B cell (primary cell): Measurements from ENCODE around the gene KCNJ18. TPM values are rescaled to one million over a fixed set of nuclear protein-coding genes. Genes with fewer than 3 reads are reported as not detected.
"Not testable (repeated sequence)": the region's sequence is repeated elsewhere in the genome, so short reads cannot be mapped to it uniquely, and the experiment has no call there.

Experiments
- ATAC-seq: fragments of 200-7000 bp; cut with Tn5 transposase; one replicate; pipeline ENCODE4 v1.10.0; 2021; ENCODE audit warnings: low read depth, mild to moderate bottlenecking, moderate number of reproducible peaks, moderate library complexity
- CTCF ChIA-PET: fragments of 350-600 bp; sonication (Branson Sonifier 250); formaldehyde crosslinking; loops from one replicate; lab custom pipeline; 2021; ENCODE audit warnings: antibody characterized with exemption, inconsistent platforms; lab: Charles Lee
- POLR2A ChIA-PET: fragments of 350-600 bp; sonication (Branson Sonifier 250); formaldehyde crosslinking; loops from one replicate; lab custom pipeline; 2021; ENCODE audit warnings: antibody characterized with exemption; lab: Charles Lee
- DNase-seq: peaks from one replicate; pipeline ENCODE4 v3.0.0; 2013
- H2AFZ ChIP-seq: 2 replicates; pipeline ENCODE4 v1.6.1; 2012; ENCODE audit warnings: mild to moderate bottlenecking, low read depth, low read length; ENCODE audit not compliant: insufficient read depth, poor library complexity, severe bottlenecking
- H3K27ac ChIP-seq, 2 donors: 1 replicate in 1 of 2; 2 replicates in 1 of 2; pipeline ENCODE4 v1.5.1; 2012 to 2013; ENCODE audit warnings: low read length in 2 of 2, mild to moderate bottlenecking in 2 of 2, moderate library complexity in 1 of 2
- H3K27me3 ChIP-seq, 4 experiments: fragments of 200-600 bp in 1 of 4; sonication (generic) in 1 of 4; replicated peaks in 1 of 4; 1 replicate in 2 of 4; 2 replicates in 2 of 4; pipeline versions ENCODE4 v1.6.1 to v1.7.0; 2013 to 2016; ENCODE audit warnings: low read length in 3 of 4, mild to moderate bottlenecking in 2 of 4, mixed read lengths in 1 of 4, moderate library complexity in 1 of 4; ENCODE audit not compliant: insufficient read depth in 4 of 4, control insufficient read depth in 3 of 4; ENCODE audit errors: control extremely low read depth in 1 of 4
- H3K36me3 ChIP-seq, 2 experiments: replicated peaks in 1 of 2; 1 replicate in 1 of 2; 2 replicates in 1 of 2; pipeline versions ENCODE4 v1.6.1 to v1.7.1; 2013; ENCODE audit warnings: low read length in 1 of 2; ENCODE audit not compliant: insufficient read depth in 2 of 2, control insufficient read depth in 1 of 2; ENCODE audit errors: control extremely low read depth in 1 of 2, extremely low read depth in 1 of 2
- H3K4me1 ChIP-seq, 2 donors: fragments of 200-600 bp in 1 of 2; sonication (generic) in 1 of 2; 1 replicate in 1 of 2; 2 replicates in 1 of 2; pipeline versions ENCODE4 v1.5.1 to v1.6.1; 2013 to 2017; ENCODE audit warnings: low read length in 2 of 2; ENCODE audit not compliant: control insufficient read depth in 2 of 2, insufficient read depth in 2 of 2
- H3K4me2 ChIP-seq: replicated peaks from 2 replicates; pipeline ENCODE3; 2012; ENCODE audit warnings: mild to moderate bottlenecking, low read depth, low read length; ENCODE audit not compliant: poor library complexity, severe bottlenecking
- H3K4me3 ChIP-seq, 5 experiments: fragments of 200-600 bp in 1 of 5; sonication (generic) in 1 of 5; 1 replicate in 3 of 5; 2 replicates in 2 of 5; pipeline versions ENCODE4 v1.5.1 to v1.7.0; 2011 to 2016; ENCODE audit warnings: low read length in 4 of 5, mild to moderate bottlenecking in 4 of 5, low read depth in 2 of 5, control low read depth in 1 of 5, moderate library complexity in 1 of 5; ENCODE audit not compliant: insufficient read depth in 1 of 5; ENCODE audit errors: control extremely low read depth in 1 of 5, extremely low read depth in 1 of 5
- H3K79me2 ChIP-seq: fragments of 200-600 bp; sonication (generic); one replicate; pipeline ENCODE4 v1.6.0; 2016; ENCODE audit warnings: low read length; ENCODE audit not compliant: control insufficient read depth, insufficient read depth
- H3K9ac ChIP-seq: fragments of 200-600 bp; sonication (generic); 2 replicates; pipeline ENCODE4 v1.6.1; 2017; ENCODE audit warnings: mild to moderate bottlenecking, low read length, moderate library complexity
- H3K9me3 ChIP-seq, 3 donors: one replicate each; pipeline versions ENCODE4 v1.6.1 to v1.7.1; 2013; ENCODE audit warnings: low read length in 2 of 3; ENCODE audit not compliant: control insufficient read depth in 2 of 3, insufficient read depth in 1 of 3; ENCODE audit errors: control extremely low read depth in 1 of 3
- H4K20me1 ChIP-seq: 2 replicates; pipeline ENCODE4 v1.6.0; 2012; ENCODE audit warnings: mild to moderate bottlenecking, low read length; ENCODE audit not compliant: insufficient read depth, control insufficient read depth, poor library complexity, severe bottlenecking
- H3K27ac Mint-ChIP-seq: one replicate; pipeline ENCODE4 v1.8.0; 2021; ENCODE audit warnings: mixed read lengths
- H3K27me3 Mint-ChIP-seq: one replicate; pipeline ENCODE4 v1.8.0; 2021; ENCODE audit warnings: mixed read lengths
- H3K4me1 Mint-ChIP-seq: one replicate; pipeline ENCODE4 v1.8.0; 2021; ENCODE audit warnings: mixed read lengths
- H3K4me3 Mint-ChIP-seq: one replicate; pipeline ENCODE4 v1.8.0; 2021; ENCODE audit warnings: mixed read lengths
- H3K9me3 Mint-ChIP-seq: one replicate; pipeline ENCODE4 v1.8.0; 2022; ENCODE audit warnings: mixed read lengths; ENCODE audit not compliant: insufficient read depth
- WGBS: methylation state at CpG from one replicate; pipeline ENCODE4 v1.1.5; 2013; ENCODE audit warnings: missing lambda C conversion rate; ENCODE audit not compliant: insufficient coverage; 5-methylcytosine and 5-hydroxymethylcytosine counted together
- intact Hi-C: fragments of 100-400 bp; cut with micrococcal nuclease; formaldehyde crosslinking; loops from one replicate; pipeline ENCODE4 v1.10.0; 2022
- polyA plus RNA-seq: library from polyadenylated mRNA; depleted of rRNA; stranded (reverse); fragments of >200 nt; gene quantifications from 2 replicates; pipeline ENCODE4 v1.2.3, GENCODE V29; 2012
- total RNA-seq, 2 donors: library from RNA; stranded (reverse); fragments of 120-200 nt in 1 of 2; gene quantifications; 1 replicate in 1 of 2; 2 replicates in 1 of 2; pipeline versions ENCODE4 v1.2.3 to v1.2.4, GENCODE V29; 2013 to 2022

Gene KCNJ18
- total and polyA plus RNA-seq, 2 donors (not counting 1 experiment from before 2014, with no cell fraction given): not detected

GRCh38 chr17:21653211-21653610, 39.1 kb upstream of the KCNJ18 start:
- intact Hi-C loops, H2AFZ ChIP-seq, H3K4me1 ChIP-seq, H4K20me1 ChIP-seq, H3K27ac ChIP-seq, POLR2A ChIA-PET, H3K36me3 ChIP-seq, H3K9me3 Mint-ChIP-seq, H3K4me2 ChIP-seq, ATAC-seq, DNase-seq, H3K27me3 Mint-ChIP-seq, H3K4me3 ChIP-seq, H3K9ac ChIP-seq, H3K27me3 ChIP-seq, H3K27ac Mint-ChIP-seq, H3K4me1 Mint-ChIP-seq, H3K4me3 Mint-ChIP-seq, CTCF ChIA-PET, H3K79me2 ChIP-seq, H3K9me3 ChIP-seq: not testable (repeated sequence)
- 95% methylated on average over 6 of the region's 10 CpGs for WGBS

- H2AFZ ChIP-seq, H3K27ac ChIP-seq, H3K27ac Mint-ChIP-seq, H3K4me1 ChIP-seq, H3K27me3 Mint-ChIP-seq, H3K9me3 ChIP-seq, H3K4me2 ChIP-seq, POLR2A ChIA-PET, DNase-seq, H3K4me3 Mint-ChIP-seq, H3K9ac ChIP-seq, H4K20me1 ChIP-seq, H3K9me3 Mint-ChIP-seq, H3K4me1 Mint-ChIP-seq, CTCF ChIA-PET, H3K36me3 ChIP-seq, H3K4me3 ChIP-seq, H3K79me2 ChIP-seq, intact Hi-C loops, ATAC-seq, H3K27me3 ChIP-seq: not testable (repeated sequence)
- WGBS: 60% methylated on average over 36 of the region's 47 CpGs
These were observed 35.6 kb upstream of the KCNJ18 start for GRCh38 chr17:21656518-21657309.

DNA sequence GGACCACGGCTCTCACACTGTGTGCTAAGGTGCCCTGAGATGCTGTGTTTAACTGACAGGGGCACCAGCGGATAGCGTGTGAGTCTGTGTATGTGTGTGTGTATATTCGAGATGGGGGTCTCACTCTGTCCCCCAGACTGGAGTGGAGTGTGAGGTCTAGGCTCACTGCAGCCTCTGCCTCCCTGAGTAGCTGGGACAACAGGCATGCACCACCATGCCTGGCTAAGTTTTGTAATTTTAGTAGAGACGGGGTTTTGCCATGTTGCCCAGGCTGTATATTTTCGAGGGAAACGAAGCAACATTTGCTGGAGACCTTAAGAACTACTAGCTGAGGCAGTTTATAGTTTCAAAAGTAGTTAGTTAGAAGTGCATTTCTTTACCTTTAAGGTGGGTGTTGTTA, 32.7 kb upstream of the KCNJ18 start:
- H3K27ac ChIP-seq, H3K9ac ChIP-seq, H3K4me1 ChIP-seq, H2AFZ ChIP-seq, H3K27me3 ChIP-seq, H3K79me2 ChIP-seq, CTCF ChIA-PET, H4K20me1 ChIP-seq, DNase-seq, H3K4me2 ChIP-seq, H3K9me3 Mint-ChIP-seq, H3K36me3 ChIP-seq, H3K4me3 Mint-ChIP-seq, ATAC-seq, H3K4me3 ChIP-seq, intact Hi-C loops, H3K27me3 Mint-ChIP-seq, POLR2A ChIA-PET, H3K4me1 Mint-ChIP-seq, H3K27ac Mint-ChIP-seq, H3K9me3 ChIP-seq: not testable (repeated sequence)
- WGBS: 69% methylated on average over 6 of the region's 7 CpGs

DNA sequence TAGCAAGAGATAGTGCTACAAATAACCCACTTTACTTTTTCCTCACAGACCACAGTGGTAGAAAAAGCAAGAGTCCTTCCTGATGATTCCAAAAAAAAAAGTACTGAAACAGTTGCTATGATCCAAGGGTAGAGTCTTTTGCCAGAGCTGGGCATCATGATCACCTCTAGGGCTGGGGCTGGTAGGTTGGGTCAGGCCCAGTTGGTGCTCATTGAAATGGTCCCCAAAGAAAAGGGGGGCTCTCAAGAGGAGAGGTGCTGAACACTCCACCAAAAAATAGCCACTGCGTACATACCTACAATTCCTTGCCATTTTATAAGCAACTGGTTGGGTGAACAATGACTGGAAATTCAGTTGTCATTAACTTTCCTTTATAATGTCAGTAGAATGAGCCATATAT, 30.9 kb upstream of the KCNJ18 start:
- H3K36me3 ChIP-seq, H3K9me3 ChIP-seq, H3K4me1 Mint-ChIP-seq, H3K27ac ChIP-seq, H3K27me3 Mint-ChIP-seq, H3K79me2 ChIP-seq, H3K27ac Mint-ChIP-seq, DNase-seq, POLR2A ChIA-PET, H3K4me2 ChIP-seq, intact Hi-C loops, H3K9me3 Mint-ChIP-seq, H3K4me1 ChIP-seq, H2AFZ ChIP-seq, H3K4me3 ChIP-seq, H4K20me1 ChIP-seq, CTCF ChIA-PET, H3K27me3 ChIP-seq, H3K4me3 Mint-ChIP-seq, H3K9ac ChIP-seq, ATAC-seq: not testable (repeated sequence)
- WGBS: no CpG with 5 or more reads among the region's 1 CpG
